Measurements from ENCODE around the gene FAM3D.

- TF ChIP-seq CTCF (conservative IDR thresholded peaks at IDR 0.05; ENCODE audit: low read depth, low read length): no peak
- no peak for TF ChIP-seq EZH2 (IDR thresholded peaks at IDR 0.05; ENCODE audit: low read length, unreplicated experiment)
- no peak for TF ChIP-seq EZH2phosphoT487 (IDR thresholded peaks at IDR 0.05; ENCODE audit: borderline replicate concordance, low read length)
Measured at GRCh38 chr3:58713715-58714401, 47.3 kb upstream of the FAM3D start.
